ENCODE measurements around the gene GNAS-AS1.

Gene GNAS-AS1

DNA sequence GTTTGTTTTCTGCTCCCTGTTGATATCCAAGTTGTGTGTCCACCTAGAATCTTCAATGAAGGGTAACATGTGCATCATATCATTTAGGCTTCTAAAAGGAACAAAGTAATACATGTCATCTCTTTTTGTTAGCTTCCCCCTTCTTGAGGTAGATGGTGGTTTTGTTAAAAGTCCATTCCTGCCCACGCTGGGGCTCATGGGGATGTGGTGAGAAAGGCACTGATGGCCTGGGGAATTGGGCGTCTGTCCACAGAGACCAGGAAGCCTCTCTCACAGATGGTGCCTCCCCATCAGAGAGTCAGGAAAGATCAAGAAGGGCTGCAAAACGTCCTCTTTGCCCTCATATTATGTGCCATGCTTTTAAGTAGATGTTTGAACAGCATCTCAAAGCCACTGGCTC lies 34.3 kb upstream of the GNAS-AS1 start:
- no peak for DNase-seq

DNA sequence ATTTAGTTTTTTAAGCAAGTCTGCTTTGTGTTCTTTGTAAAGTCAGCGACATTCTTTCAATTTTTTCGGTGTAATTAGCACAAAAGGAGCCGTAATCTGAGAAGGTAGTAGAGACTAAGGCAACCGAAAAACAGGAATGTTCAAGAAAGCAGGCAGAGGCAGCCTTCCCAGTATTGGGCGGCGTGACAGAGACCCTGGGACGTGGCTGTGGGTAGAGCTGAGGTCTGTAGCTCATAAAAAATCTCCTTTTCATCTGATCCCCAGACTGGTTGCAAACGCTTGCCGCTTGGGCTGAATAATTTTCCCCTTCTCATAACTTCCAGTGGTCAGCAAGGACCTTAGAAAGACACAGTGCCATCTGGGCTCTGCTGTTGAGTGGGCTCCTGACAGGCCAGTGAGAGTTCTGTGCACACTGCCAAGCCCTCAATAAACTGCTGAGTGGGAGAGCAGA lies 32.6 kb upstream of the GNAS-AS1 start:
- peak; percentile 20 for DNase-seq

DNA sequence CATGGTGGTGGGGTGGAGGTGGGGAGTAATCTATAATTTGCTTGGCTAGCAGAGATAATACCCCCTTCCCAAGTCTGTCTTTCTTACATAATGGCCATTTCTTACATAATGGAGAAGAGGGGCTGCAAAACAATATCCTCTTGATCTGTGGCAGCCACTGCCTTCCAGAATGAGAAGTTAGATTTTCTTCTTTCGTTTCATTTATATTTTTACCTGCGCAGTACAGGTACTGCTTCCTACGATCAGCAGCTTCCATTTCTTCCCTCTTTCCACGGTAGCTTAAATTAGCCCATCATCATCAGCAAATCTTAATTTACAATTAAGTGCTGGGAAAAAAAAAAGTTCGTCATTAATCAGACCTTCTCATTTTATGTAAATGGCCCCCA lies 32.0 kb upstream of the GNAS-AS1 start:
- DNase-seq, result no peak

DNA sequence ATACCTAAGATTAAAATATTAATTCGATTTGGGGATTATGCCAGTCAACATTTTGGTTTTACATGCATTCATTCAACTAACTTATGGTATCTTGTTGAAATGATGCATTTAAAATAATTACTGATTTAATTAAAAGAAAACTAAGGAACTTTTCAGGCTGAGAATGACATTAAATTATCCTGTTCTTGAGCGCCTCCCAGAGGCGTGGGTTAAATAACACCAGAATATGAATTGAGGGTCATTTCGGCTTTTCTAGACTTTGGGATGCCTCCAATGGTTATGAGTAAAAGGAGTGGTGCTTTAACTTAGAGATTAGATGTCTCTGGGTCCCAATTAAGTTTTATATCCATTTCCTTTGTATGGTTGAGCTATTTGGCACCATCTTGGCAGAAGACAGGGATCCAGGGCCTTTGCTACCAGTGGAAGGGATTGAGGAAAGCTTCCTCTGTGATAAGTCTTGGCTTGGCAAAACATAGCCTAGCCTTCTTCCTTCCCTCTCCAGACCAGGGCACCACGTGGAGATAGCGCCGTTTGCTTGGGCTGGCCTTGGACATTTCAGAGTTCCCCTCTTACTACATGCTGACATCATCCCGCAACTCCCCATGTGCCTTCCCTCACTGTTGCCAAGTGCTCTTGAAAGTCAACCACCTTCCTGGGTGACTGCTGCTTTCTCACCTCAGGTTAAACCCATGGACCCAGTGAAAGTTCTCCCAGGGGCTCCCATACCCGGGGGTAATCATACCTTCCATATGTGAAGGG lies 30.5 kb upstream of the GNAS-AS1 start:
- no peak for DNase-seq

DNA sequence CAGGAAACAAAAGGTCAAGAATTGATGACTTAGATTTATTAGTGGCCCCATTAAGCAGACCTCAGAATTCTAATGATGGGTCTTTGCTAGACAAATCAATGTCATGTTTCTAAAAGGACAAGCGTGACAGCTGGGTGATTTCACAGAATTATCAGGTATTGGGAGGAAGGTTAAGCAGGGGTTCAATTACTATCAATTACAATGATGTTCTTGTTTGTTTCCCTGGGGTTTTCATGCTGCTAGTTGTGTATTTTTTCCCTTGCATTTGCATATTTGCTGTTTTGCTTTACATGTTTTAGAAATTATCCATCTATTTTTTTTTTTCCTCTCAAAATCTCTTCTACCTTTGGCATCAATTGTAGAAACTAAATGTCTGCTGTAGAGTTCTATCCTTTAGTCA lies 29.7 kb upstream of the GNAS-AS1 start:
- no peak for DNase-seq

DNA sequence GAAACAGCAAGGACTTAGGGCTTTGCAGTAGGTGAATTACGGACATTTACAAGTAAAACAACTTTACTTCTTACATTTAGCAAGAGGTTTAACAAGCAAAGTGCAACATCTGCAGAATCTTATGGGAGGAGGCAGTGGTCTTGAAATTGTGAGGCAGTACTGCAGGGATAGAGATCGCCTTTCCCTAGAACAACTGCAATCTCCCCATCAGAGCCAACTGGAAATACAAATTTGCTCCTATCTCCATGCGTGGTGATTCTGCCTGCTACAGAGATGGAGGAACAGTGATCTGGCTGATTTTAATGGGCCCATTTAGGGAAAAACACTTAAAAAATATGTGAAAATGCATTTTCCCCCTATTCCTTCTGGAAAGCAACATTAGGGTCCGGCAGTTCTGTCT lies 27.7 kb upstream of the GNAS-AS1 start:
- no peak for DNase-seq

DNA sequence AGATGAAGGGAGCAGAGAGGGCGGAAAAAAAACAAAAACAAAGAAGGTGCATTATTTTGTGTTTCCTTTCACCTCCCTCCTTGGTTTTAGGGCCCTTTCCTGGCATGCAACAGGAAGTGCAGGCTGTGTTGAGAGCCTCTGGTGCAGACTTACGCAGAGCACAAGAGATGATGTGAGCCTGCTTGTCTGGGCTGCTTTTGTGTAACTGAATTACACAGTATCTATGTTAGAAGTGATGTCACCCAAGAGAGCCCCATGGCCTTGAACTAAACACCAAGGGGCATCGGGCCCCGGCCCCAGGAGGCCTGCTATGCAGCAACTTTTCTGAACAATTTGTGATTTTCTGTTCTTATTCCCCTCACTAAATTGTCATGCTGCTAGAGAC lies 27.3 kb upstream of the GNAS-AS1 start:
- no peak for DNase-seq

DNA sequence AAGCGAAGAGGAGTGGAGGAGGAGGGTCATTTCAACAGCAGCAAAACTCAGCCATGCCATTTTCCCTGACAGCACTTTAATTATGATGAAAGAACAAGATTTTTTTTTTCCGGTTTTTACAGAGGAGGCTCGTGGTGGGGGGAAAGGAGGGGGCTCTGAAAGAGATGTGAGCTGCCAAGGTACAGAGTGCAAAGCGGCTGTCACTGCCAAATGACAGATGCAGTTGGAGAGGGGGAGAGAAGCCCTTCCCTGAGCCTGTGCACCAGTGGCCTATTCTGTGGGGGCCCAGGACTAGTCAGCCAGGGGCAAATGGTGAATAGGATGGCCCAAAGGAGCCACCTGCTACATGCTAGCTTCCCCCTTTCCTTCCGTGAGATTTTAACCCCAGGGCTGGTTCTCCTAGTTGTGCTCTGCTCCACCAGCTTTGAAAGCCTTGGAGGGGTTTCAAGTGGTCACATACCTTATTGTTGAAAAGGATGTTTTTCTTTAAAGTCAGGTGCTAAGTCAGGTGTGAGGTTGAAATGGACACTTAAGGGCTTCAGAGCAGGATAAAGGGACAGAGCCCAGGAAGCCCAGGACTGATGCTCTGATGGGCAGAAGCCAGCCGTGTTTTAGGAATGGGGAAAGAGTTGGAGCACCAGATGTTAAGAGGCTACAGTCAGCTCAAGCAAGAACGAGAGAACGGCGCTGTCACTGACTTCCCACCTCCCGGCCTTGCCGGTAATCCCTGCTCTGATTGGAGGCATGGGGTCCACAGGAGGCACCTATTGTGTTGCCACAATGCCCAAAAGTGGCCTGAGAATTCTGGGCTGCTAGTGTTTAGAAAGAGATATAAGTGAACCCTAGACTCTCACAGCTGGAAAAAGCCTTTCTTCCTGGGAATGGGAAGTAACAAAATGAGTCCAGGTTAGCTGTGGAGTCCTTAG lies 26.6 kb upstream of the GNAS-AS1 start:
- DNase-seq, result no peak

DNA sequence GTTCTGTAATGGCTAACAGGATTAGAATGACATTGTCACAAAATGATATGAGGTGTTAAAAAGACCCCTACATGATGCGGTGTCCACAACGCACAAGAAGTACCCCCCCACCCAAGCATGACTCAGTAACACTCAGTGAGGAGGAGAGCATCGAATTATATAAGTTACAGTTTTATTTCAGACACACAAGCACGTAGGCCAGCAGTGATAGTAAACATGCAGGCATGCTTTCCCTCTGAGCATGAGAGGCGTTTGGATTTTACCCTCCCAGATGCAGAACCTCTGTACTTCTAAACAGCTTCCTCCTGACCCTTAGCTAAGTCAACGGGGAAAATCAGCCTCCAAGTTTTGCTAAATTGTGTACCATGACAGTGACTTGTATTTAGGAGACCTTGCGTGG lies 25.7 kb upstream of the GNAS-AS1 start:
- DNase-seq, result no peak

DNA sequence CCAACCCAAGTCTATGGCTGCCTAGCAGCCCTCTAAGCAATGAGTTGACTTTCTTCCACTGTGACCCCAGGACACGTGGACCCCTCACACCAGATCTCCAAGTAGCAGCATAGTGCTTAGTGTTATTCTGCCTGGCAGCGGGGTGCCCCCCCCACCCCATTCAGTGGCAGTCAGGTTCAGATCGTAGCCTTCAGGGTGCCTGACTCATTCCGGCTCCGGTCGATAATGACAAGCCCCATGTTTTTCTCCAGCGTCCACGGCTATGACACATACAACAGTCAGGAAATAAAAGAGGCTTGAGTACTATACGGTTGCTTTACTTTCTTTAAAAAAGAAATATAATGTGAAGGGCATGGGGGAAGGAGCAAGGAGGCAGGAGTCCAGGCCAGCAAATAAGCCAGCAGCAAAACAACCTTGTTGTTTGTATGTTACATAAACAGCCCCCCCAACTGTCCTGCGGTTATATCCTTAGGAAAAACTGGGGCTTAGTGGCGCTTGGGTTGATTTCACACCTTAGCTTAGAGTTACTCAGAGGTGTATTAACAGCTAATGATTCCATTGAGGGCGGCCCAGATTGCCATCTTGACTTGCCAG lies 24.9 kb upstream of the GNAS-AS1 start:
- DNase-seq, result no peak

DNA sequence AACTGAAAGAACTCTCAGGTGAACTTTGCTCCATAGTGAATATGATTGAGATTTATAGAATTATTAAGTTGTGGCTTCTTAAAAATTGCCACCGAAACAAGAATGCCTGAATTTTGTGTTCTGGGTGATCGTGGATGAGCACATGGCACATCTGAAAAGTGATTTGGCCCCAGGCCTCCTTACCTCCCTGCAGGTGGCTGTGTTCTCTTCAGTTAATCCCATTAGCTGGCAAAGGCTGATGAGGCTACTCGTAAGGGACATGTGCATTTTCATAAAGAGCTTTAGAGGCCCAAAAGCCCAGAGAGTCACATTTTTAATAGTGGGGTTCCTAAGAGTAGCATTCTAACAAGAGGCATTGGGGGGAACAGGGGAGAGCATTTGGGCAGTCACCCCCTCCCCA lies 24.4 kb upstream of the GNAS-AS1 start:
- DNase-seq, result no peak

DNA sequence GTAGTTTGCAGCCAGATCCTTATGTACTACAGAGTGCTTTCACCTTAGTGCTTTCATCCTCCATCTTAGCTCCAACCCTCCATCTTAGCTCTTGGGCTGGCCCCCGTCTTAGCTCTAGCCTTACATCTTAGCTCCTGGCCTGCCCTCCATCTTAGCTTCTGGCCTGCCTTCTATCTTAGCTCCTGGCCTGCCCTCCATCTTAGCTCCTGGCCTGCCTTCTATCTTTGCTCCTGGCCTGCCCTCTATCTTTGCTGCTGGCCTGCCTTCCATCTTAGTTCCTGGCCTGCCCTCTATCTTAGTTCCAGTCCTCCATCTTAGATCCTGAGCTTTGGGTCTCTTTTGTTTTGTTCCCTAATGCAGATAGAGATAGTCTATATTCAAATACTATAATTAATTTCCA lies 23.8 kb upstream of the GNAS-AS1 start:
- no peak for DNase-seq

DNA sequence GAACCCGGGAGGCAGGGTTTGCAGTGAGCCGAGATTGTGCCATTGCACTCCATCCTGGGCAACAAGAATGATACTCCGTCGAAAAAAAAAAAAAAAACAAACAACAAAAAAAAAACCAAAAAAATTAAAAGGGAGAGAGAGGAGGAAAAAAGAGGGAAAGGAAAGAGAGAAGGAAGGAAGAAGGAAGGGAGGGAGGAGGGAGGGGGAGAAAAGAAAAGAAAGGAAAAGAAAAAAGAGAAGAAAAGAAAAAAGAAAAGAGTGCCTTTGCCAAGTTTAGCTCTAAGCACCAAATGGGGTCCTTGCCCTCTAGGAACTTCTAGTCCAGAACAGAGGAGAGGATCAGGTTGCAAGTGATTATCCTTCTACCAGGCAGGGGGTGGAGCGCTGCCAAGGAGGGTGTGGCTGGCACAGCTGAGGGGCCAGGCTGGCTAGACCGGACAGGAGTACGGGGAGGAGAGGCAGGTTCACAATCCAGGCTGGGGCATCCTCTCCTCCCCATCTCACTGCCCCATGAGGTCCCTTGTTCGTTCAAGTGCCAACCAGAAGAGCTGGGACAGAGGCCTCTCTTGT lies 20.9 kb upstream of the GNAS-AS1 start:
- DNase-seq, result no peak

DNA sequence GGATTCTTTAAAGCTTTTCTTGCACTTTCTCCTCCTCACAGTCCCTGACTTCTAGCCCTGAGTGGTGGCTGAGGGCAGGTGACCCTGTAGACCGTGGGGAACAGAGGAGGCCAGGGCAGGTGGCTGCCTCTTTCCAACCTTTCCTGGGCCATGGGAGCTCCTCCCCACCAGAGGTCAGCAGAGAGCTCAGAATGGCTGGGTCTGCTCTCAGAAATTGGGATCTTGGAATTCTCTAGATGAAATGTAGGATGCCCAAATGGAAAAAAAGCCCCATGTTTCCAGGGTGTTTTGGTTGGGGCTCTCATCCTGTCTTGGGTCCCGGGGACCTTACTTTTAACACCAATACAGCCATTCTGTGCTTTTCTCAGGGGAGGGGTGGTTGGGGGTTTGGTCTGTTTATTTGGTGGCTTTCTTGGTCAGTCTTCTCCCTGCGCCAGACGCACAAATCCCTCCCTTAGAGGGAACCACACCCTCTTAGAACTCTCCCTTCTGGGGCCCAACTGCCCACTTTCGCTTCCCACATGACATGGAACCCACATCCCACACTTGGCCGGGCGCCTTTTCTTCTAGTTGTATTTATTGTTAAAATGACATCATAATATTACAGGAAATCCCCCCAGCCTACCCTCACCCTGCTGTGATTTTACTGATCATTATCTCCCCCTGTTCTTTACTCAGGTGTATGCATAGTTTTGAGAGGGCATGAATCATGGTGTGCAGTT lies 19.8 kb upstream of the GNAS-AS1 start:
- peak; percentile 23 for DNase-seq

DNA sequence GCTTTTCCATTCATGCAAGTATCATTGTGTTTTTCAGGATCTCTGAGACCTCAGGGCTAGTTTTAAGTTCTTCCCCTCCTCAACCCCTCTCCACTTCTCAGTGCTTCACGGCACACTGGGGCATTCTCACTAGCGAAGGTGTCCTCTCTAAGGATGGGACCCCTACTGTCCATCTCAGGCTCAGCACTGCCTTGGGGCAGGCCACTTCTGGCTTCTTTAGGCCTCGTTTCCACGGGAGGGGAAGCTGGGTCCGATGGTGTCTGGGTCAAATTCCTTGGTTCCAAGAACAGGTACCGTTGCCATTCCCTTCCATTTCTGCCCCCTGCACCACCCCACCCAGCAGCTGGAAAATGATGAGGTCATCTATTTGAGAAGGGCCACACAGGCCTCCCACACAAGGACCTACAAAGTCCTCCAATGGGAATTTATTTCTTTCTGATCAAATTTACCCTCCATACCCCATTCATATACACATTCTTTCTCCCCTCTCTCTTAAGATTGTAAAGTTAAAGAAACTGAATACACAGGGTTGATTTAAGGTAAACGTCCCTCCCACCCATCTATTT lies 19.0 kb upstream of the GNAS-AS1 start:
- no peak for DNase-seq

DNA sequence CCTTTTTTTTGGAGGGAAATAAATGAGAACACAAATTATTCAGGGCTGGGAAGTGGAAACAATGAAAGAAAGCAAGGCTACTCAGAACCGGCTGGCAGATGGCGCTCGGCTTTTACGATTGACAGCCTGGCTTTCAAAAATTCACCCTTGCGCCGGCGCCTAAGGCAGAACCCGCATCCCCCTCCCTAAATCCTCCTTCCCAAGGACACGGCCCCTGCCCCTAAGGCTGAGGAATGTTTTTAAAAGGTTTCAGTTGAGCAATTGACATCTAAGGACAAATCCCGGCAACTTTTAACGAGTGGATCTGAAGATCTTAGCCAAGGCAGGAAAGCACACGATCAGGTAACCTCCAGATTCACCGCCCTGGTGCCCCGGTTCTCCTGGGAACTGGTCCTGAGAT lies 18.1 kb upstream of the GNAS-AS1 start:
- DNase-seq, result no peak

DNA sequence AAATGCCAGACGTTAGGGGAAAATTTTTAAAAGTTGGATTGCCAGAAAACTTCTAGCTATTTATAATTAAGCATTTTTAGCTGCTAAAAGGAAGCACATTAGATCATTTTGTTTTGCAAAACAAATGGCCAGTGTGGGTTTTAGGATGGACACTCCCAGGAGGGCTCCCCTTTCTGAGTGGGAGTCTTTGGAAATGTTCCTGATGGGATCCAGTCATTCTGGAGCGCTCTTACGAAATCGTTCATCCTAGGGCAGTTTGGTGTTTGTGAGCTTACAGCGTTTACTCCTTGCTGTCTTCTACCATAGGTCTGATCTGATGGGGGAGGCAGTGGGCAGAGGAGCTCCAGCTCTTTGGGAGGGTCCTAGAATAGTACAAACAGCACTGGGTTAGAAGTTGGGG lies 16.5 kb upstream of the GNAS-AS1 start:
- no peak for DNase-seq

DNA sequence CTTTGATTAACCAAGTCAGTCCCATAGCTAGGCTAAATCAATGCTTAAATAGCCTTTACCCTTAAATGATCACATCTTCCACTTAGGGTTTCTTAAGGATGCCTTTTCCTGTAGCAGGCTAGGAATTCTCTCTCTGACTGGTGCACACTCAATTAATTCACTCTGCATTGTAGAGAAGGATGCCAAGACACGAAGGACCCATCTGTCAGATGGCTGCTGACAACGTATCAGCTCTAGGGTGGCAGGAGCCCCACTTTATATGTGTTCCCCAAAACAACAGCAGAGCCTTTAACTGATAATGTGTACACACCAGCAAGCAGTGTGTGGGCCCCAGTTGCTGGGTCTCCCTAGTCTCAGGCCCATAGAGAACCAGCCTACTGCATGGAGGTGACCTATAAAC lies 15.1 kb upstream of the GNAS-AS1 start:
- DNase-seq, result no peak

DNA sequence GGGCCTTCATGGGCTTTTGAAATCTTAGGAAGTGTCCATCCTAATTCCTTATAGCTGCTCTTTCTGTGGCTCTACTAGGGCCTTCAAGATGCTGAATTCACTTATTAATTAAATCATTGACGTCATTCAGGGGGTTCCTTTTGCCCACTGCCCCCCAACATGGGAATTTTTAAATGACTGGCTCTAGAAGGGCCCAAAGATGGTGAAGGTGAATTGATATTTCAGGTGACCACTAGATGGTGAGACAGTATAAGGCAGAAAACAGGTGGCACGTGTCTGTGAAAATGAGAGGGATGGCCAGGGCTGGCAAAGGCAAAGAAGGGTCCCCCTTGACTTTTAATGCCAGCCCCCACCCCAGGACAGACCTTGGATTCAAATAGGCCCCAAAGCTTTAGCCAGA lies 13.6 kb upstream of the GNAS-AS1 start:
- no peak for DNase-seq

DNA sequence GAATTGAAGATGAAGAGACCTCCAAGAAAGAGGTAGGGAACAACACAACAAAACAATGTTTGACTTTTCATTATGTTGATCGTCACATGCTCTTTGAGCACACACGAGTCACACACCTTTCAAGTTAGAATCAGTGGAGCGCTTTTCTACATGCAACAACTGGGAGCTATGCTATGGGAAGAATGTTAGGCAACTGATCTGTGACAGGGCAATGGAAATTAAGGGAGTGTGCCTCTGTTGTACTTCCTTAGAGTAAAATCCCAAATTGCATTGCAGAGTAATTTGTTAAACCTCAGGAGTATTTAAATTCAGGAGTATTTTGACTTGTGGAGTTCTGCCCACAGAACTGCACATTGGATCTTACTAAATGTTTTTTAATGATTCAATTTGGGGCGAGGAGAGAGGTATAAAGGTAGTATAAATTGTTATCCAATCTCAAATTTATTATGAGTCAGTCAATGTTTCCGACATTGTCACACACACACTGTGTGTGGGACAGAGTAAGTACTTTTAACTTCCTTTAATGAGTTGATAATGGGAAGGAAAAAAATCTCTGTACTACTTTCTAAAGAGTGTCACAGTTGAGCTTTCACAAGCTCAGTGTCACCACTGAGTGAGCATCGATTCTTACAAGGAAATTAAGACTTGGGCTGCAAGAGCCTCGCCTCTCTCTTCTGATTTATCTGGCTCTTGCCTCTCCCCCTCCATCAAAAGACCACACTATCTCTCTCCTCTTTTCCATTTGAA lies 12.5 kb upstream of the GNAS-AS1 start:
- DNase-seq, result no peak

DNA sequence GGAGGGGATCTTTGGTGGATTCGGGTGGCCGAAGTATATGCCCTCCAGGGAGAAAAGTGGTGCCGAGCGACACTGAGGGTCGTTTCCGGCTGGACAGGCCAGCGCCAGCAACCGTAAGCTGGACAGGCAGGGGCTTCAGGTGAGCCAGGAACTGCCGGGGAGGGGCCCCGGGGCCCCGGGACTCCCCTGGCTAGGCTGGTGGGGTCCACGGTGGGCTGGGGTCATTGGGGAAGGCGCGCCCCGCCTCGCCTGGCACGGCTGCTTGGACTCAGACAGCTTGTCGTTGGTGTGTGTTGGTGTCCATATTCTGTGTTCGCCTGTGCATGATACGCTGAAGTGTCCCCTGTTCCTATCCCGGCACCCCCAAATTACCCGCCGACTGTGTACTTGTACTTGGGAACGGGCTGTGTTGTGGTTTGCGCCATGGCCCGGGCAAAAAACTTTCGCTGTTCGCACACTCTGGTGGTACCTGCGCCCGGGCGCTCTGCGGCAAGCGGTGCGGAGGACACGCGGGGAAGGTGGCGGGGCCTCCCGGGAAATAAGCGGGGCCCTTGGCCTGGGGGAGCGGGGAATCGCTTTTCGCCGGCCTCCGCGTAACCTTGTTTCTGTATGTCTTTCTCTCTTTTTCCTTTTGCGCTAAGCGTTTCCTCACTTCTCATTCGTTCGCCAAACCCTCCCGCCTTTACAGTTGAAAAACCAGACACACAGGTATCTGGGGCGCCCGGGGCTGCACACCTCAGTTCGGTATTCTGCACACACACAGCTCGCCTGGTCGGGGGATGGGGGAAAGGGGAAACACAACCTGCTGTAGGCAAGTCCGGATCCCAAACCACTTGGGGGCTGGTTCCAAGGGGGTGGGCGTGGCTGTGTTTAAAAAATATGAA lies 5.0 kb upstream of the GNAS-AS1 start:
- DNase-seq, result no peak
